LoVo (cell line): ENCODE measurements around the gene NRL.

Source experiments
- DNase-seq: peaks from one replicate; pipeline ENCODE4 v3.0.0-alpha.2; 2016; ENCODE audit warnings: low spot score

The NRL gene

DNA sequence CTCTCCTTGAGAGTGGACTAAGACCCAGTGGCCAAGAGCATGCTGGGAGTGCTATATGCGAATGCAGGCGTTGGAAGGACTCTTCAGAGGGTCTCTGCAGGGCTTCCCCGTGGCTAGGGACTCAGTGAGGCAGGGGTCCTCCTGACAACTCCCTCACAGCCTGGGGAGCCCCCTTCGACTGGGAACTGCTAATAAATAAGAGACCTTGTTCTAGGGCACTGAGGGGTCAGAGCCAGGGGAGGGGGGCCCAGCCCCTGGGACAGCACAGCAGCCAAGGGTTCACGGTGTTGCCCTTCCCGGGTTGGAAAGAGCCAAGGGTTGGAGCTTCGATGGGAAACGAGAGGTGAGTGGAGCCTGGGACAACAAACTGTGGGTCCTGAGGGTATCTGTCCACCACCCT lies 49.3 kb downstream of the NRL start:
- DNase-seq, result no peak

DNA sequence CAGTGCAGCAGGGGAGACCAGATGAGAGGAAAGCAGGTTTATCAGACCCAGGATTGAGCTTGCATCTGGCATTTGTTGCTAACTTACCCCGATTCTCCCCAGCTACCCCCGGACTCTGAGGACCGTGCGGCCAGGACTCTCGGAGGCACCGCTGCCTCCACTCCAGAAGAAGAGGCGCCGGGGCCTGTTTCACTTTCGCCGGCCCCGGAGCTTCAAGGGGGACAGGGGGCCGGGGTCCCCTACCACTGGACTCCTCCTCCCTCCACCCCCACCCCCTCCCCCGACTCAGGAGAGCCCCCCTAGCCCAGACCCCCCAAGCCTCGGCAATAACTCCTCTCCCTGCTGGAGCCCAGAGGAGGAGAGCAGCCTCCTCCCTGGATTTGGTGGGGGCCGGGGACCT lies 49.9 kb downstream of the NRL start:
- no peak for DNase-seq

DNA sequence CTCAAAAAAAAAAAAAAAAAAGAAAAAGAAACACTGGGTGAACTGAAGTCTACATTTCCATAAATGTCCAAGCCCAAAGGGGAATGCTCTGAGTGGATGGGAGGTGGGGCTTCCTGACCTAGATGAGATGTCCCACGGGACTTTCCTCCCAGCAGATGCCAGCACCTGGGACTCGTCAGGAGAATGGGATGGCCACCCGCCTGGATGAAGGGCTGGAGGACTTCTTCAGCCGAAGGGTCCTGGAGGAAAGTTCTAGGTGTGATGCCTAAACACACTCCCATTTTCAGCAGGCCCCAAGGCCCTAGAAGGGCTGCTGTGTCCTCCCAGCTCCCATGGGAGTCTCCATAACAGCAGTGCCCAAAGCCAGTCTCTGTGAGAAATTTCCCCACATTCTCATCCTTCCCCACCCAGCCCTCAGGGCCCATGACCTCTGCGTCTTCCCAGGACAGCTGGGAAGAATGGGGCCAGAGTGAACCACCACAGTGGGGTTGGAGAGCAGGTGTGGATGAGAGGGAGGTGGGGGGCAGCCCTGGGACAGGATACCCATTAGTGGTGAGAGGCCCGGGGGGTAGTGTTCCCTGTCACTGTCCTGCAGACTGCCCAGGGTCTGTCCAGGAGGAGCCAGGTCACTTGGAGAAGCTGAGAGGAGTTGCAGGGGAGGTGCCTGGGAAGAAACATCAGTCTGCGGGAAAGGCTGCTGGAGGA lies 50.5 kb downstream of the NRL start:
- no peak for DNase-seq

DNA sequence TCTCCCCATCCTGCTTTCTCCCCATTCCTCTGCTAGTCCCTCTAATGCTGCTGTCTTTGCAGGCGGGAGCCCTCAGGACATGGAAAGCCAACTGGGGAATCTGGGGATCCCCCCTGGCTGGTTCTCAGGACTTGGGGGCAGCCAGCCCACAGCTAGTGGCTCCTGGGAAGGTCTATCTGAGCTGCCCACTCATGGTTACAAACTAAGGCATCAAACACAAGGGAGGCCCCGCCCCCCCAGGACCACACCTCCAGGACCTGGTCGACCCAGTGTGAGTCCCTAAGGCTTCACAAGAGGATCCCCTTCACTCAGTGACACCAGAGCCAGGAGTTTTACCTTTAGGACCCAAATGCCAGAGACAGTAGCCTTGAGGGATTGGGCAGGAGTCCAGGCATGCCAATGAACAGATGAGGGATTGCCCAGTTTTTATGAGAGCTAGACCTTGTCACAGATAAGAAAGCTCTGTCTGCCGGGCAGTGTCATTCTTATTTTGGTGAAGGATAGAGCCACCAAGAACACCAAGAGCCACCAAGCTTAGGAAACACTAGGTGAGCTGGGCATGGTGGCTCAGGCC lies 51.4 kb downstream of the NRL start:
- DNase-seq, result peak; percentile 6

DNA sequence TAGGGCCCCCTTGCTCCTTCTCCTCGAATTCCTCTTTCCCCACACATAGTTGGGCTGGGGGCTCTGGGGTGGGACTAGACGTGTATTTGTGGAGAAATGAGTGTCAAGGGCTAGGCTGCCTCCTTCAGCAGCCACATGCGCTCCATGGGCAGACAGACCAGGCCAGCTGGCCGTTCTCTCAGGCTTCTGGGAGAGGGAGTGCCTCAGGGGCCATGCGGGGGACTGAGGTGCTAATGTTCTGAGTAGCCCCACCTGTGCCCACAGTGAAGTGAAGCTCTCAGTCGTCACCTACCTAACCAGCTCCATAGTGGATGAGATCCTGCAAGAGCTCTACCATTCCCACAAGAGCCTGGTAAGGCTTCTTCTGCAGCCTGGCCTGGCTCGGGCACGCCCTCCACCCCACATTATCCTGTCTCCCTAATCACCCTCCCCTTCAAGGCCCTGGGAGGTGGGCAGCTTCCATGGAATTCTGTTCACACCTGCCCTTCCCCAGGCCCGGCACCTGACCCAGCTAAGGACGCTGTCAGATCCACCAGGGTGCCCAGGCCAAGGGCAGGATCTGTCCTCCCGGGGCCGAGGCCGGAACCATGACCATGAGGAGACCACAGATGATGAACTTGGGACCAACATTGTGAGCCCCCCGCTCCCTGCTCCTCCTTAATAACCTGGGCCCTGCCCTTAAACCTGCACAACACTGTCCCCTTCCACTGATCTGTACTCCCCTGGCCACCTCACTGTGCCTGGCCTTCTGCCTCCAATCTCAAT lies 52.4 kb downstream of the NRL start:
- DNase-seq, result no peak

DNA sequence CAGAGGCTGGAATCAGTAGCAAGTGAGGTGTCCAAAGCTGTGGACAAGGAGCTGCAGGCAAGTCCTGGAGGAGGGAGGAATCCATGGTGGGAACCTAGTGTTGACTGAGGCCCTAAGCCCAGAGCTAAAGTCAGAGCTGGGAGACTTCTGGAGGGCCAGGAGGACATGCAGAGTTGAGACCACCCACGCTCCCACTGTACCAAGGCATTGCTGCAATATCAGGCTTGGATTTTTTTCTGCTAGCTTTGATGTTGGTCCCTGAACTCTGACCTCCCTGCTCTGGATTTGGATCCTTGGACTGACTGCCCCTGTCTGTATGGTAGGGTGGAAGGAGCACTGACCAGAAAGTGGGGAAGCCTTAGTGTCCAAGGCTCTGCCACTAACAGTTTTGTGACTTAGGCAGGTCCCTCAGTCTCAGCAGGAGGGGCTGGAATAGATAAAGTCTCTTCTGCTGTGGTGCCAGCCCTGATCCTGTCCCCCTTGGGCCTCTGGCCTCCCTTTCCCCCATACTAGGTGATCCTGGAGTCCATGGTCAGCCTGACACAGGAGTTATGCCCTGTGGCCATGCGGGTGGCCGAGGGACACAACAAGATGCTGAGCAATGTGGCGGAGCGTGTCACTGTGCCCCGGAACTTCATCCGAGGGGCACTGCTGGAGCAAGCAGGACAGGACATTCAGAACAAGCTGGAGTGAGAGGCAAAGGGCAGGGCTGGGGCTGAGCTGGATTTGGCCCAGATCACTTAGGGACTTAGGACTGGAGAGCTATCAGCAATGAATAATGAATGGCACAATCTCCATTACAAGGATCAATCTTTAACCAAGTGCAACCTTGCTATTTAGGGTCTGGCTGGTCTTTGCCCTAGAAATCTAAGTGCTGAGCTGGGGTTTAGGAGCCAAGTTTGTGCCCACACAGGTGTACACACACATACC lies 53.5 kb downstream of the NRL start:
- DNase-seq, result no peak

DNA sequence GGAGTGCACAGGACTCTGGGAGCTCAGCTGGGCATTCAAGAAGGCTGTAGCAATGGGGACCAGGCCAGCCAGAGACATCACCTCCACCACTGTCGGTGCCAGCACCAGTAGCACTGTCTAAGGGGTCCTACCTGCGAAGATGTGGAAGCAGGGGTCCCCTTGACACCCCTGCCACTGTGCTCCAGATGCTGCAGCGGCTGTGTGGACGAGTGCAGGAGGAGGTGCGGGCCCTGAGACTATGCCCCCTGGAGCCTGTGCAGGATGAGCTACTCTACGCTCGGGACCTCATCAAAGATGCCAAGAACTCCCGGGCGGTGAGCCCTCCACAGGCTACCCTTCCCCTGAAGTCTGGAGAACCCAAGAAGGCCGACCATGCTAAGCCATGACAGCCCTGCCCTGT lies 54.3 kb downstream of the NRL start:
- DNase-seq, result no peak

DNA sequence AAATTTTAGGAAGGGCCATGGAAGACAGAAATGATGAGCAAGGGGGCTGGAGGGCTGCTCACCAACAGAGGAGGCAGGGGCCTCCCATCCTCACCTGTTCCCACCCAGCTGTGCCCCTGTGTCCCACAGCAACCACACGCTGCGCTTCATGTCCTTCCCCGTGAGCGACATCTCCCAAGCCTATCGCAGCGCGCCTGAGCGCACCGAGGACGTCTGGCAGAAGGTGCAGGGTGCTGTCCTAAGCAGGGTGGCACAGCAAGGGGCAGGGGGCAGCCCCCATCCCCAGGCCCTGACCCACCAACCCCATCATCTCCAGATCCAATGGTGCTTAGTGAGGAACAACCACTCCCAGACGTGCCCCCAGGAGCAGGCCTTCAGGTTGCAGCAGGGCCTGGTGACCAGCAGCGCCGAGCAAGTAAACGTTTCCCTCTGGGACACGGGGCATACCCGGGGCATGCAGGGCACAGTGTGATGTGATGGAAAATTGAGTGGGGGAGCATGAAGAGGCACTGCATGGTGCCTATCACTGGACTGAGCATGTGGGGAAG lies 54.8 kb downstream of the NRL start:
- no peak for DNase-seq

DNA sequence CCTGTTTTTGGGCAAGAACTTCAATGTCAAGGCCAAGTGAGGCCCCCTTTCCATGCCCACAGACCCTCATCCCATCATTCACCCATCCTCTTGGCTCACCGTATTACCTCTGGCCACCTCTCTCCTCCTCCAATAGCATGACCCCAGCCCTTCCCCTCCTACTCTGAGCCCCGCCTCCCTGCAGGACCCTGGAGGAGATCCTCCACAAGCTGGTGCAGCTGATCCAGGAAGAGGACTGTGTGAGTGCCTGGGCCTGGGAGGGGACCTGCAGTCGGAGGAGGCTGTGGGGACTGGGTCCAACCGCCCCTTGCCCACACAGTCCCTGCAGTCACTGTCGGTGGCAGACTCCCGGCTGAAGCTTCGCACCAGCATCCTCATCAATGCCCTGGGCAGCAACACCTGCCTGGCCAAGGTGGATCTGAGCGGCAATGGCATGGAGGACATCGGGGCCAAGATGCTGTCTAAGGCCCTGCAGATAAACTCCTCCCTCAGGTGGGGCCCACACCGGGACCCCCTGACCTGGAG lies 55.7 kb downstream of the NRL start:
- no peak for DNase-seq

DNA sequence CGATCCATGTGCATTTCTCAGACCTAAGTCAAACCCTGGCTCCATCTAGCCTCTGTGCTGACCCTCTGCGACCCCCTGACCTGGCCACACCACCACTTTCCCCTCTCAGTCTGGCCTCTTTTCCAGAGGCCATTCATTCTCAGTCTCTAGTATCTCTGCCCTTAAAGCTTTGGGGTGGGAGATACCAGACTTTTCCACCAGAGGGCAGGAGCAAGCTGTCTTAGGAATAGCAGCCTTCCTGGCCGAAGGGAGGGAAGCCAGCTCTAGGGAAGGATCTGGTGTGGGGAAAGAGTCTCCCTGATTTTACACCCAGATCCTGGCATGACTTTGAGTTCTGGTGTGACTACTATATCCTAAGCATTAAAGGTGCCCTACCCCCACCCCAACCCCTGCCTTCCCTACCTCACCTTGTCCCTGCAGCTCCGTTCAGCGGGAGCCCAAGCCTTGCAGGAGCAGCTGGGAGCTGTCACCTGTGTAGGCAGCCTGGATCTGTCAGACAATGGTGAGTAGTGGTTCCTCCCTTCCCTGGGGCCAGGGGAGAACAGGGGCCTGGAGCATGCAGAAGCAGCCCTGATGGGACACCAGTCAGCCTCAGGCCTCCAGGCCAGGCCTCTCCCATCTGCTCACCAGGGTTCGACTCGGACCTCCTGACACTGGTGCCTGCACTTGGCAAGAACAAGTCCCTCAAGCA lies 56.3 kb downstream of the NRL start:
- peak; percentile 77 for DNase-seq

DNA sequence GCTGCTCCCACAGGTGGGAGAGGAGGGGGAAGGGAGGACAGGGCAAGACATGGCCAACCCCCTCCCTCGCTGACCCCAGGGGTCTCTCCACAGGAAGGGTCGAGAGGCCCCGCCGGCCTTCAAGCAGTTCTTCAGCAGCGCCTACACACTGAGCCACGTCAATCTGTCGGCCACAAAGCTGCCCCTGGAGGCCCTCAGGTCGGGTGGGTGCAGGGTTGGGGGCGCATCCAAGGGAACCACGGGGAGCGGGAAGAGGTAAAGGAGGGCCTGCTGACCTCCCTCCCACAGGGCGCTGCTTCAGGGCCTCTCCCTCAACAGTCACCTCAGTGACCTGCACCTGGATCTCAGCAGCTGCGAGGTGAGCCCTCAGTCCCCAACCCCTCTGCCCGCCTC lies 56.9 kb downstream of the NRL start:
- DNase-seq, result no peak

DNA sequence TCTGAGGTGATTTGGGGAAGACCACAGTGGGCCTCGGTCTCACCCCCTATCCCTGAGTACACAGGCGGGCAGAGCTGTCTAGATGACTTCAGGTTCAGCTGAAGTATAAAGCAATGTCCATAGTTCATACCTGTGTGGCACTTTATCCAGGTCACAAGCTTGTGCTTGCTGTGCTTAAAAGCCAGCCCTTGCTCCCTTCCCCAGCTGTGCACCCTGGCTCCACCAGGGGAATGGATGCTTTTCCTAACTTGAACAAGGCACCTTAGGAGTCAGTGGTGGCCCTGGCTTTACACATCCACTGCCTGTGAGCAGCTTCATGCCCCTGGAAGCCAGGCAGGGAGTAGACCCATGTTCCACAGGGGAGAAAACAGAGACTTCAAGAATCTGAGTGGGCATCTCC lies 57.5 kb downstream of the NRL start:
- no peak for DNase-seq

DNA sequence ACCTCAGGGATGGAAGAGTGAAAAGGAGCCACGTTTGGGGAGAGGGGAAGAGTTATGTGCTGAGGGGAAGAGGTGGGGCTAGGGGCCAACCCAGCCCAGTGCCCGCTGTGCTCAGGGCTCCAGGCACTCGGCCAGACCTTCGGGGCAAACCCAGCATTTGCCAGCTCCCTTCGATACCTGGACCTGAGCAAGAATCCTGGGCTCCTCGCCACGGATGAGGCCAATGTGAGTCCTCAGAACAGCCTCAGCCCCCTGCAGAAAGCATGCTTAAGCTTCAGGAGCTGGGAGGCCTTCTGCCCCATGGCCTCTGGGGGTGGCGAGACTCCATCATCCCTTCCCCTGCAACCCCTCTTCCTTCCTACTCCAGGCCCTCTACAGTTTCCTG lies 58.0 kb downstream of the NRL start:
- no peak for DNase-seq

DNA sequence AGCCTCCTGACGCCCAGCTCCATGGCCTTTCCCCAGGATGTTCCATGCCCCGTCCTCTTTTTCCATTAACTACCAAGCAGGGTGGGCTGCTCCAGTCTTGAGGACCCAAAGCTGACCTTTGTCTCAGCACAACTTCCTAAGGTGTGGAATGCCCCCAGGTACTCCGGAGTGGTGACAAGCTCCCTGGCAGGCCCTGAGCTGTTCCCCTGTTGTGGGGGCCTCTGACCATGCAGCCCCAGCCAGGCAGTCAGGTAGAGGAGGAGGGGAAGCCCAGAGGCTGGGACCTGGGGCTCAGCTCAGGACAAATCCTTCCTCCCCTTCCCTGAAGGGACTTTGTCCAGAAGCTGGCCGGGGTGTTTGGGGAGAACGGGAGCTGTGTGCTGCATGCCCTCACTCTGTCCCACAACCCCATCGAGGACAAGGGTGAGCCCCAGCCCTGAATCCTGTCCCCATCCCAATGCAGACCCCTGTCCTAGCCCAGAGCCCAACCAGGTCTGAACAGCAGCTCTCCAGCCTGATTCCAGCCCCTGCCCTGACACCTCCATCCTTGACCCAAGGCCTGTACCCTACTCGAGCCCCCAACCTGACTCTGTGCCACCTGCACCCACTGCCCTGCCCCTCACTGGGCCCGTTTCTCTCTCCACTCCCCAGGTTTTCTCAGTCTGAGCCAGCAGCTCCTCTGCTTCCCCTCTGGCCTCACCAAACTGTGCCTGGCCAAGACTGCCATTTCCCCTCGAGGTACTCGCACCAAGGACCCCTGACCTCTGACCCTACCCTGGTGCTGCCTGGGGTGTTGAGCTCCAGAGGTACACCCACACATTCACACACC lies 58.6 kb downstream of the NRL start:
- DNase-seq, result no peak

DNA sequence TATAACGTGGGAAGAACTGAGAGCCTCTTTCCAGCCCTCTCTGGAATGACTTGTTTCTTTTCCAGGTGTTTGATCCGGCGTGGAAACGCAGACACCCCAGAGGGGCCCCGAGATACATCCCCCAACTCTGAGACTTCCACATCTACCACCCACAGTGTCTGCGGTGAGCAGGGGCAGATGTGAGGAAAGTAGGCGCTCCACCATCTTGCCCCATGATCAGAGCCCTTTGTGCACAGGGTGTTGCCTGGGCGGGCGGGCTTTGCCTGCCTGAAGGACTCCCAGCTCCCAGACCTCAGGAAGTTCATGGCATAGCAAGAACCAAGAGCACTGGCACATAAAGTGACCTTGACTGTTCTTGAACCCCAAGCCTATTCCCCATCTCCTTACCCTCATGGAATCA lies 60.1 kb downstream of the NRL start:
- no peak for DNase-seq

DNA sequence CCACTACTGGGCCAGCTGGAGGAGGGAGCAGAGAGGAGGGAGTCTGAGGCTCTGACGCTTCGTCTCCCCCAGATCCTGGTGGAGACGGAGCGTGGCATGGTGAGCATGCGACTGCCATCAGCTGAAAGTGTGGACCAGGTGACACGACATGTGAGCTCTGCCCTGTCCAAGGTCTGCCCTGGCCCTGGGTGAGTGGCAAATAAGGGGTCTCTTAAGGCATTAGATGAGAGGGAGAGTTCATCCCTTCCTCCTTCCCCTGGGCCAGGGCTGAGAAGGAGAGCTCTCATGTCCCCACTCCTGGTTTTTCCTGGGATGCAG lies 60.5 kb downstream of the NRL start:
- no peak for DNase-seq

DNA sequence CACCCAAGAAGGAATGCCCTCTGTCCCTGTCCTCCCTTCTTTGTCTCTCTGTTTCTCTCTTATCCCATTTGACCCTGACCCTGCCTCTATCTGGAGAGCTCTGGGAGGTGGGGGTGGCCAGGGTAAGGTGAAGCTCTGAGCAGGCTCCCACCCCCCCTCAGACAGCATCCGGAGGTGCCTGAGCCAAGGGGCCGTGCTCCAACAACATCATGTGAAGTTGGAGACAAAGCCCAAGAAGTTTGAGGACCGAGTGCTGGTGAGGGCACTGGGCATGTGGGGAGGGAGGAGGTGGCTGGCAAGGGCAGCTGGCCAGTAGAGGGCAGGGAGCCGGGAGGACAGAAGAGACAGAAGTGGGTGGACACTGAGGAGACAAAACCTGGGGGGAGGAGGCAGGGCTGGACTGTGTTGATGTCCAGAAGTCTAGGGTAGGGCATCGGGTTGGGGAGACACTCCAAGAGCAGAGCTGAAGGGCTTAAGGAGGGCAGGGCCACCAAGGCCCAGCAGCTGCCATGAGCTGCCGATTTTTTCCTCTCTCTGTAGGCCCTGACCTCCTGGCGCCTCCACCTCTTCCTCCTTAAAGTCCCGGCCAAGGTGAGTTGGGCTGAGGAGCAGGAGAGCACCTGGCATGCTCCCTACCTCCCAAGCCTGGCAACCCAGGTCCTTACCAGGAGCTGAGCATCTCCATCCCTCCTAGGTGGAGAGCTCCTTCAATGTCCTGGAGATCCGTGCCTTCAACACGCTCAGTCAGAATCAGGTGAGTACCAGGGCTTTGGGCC lies 61.0 kb downstream of the NRL start:
- DNase-seq, result no peak

DNA sequence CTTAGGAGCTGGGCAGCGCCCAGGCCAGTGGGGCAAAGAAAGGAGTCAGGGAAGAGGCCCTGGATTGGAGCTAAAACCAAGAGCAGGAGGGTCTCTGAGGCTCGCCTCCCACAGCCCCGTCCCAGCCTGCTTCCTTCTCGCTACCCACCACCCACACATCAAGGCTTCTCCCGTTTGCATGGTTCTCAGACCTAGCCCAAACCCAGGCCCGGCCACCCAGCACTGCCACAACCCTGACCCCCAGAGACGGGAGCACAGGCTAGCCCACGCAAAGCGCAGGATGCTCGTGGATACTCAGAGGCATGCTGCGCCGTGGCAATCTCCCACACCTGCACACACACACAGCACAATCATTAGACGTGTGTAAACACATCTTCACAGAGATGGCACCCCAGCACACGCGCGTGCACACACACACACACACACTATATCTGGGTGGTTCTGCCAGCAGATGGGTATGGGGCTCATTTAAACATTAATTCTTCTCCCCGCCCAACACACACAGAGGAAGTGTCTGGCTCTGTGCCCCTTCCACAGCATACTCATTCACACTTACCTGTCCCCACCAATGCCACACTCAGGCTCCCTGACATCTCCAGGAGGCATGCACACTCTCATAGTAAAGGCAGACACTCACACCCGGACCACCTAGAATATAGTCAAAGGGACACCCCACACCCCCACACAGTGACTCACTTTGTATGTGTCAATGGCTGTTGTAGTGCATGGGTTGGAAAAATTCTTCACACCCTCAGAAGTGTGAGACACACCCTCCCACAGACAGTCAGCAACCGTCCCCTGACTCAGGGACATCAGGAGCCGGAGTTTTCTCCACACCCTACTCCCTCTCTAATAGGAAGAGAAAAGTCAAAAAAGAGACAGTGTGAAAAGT lies 61.8 kb downstream of the NRL start:
- no peak for DNase-seq
